ENCODE results near the gene CRIP2.

The CRIP2 gene

GRCh38 chr14:105495990-105496830 lies 21.6 kb downstream of the CRIP2 start:
- no peak overlapping the region for H3K4me3 ChIP-seq (replicated peaks in 1 of 2; ENCODE audit: low read depth in 2 of 2, low read length in 2 of 2)
- TF ChIP-seq CTCF (IDR thresholded peaks at IDR 0.05; ENCODE audit: low read depth, low read length): no peak
- DNase-seq (ENCODE audit: low read depth in 2 of 2): no peak

GRCh38 chr14:105496831-105497591 lies 22.4 kb downstream of the CRIP2 start:
- no peak overlapping the region for H3K4me3 ChIP-seq (replicated peaks in 1 of 2; ENCODE audit: low read depth in 2 of 2, low read length in 2 of 2)
- DNase-seq (ENCODE audit: low read depth in 2 of 2): no peak
- TF ChIP-seq CTCF (IDR thresholded peaks at IDR 0.05; ENCODE audit: low read depth, low read length): no peak

- no peak for DNase-seq (ENCODE audit: low read depth in 2 of 2)
- no peak for TF ChIP-seq CTCF (IDR thresholded peaks at IDR 0.05; ENCODE audit: low read depth, low read length)
- no peak overlapping the region for H3K4me3 ChIP-seq (replicated peaks in 1 of 2; ENCODE audit: low read depth in 2 of 2, low read length in 2 of 2)
Measured at GRCh38 chr14:105497671-105498429, 23.2 kb downstream of the CRIP2 start.

- no peak for TF ChIP-seq CTCF (IDR thresholded peaks at IDR 0.05; ENCODE audit: low read depth, low read length)
- DNase-seq (ENCODE audit: low read depth in 2 of 2): no peak
- no peak overlapping the region for H3K4me3 ChIP-seq (replicated peaks in 1 of 2; ENCODE audit: low read depth in 2 of 2, low read length in 2 of 2)
Measured at GRCh38 chr14:105498430-105499255, 24.0 kb downstream of the CRIP2 start.

- DNase-seq (ENCODE audit: low read depth in 2 of 2): no peak
- no peak for TF ChIP-seq CTCF (IDR thresholded peaks at IDR 0.05; ENCODE audit: low read depth, low read length)
- H3K4me3 ChIP-seq (replicated peaks in 1 of 2; ENCODE audit: low read depth in 2 of 2, low read length in 2 of 2): no peak overlapping the region
Measured at GRCh38 chr14:105499256-105500035, 24.8 kb downstream of the CRIP2 start.

Data from cardiac fibroblast (primary cell).